Peyer's patch (tissue), 4 donors: ENCODE results near the gene KRTAP12-2.

Source experiments
- POLR2A ChIP-seq, 2 donors: fragments of 450-650 bp; IDR thresholded peaks; one replicate each; pipeline ENCODE4 v1.5.1; 2017; ENCODE audit warnings: antibody characterized with exemption in 2 of 2, mild to moderate bottlenecking in 2 of 2, moderate library complexity in 2 of 2
- TF ChIP-seq, protein P1 (sequence below), 6 experiments: fragments of 450-650 bp in 4 of 6; fragments of 200-600 bp in 2 of 6; sonication (generic) in 1 of 6; IDR thresholded peaks; one replicate each; pipeline ENCODE4 v1.5.1; 2017 to 2019; ENCODE audit warnings: antibody characterized with exemption in 6 of 6, mild to moderate bottlenecking in 3 of 6, moderate library complexity in 1 of 6

DNA sequence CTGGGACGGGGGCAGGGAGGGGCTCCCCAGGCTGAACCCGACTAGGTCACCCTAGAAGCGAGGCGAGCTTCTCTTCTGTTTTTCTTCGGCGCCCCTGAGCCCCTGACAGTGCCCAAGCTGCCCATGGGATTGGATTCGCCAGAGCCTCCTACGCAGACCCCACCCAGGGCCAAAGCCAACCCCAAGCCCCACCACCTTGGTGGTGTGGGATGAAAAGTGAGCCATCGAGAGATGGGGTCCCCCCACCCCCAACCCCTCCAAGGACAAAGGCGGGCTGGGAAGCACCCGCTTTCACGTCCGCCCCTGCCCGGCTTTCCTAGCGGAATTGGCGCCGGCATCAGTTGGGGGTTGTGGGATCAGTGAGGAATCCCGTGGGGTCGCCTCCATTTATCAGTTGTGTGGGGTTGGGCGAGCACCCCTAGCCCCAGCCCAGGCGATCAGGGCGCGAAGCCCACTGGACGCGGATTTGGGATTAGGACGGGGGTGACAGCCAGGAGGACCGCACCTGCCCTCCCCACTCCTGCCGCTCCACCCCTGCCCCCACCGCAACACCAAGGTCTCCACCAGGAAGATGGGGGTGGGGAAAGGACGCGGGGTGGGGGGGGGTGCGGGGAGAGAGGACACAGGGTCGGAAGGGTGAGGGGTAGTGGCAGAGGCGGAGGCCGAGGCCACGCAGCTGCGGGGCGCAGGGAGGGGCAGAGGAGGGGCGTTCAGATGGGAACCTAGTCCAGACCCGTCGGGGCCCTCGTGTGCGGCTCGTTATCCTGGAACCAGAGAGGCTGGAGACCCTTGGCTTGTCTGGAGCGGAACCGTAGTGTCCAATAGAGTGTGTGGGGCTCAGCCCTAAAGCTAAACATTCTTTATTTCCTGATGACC is 40.2 kb upstream of the KRTAP12-2 start:
- TF ChIP-seq, protein P1, sequence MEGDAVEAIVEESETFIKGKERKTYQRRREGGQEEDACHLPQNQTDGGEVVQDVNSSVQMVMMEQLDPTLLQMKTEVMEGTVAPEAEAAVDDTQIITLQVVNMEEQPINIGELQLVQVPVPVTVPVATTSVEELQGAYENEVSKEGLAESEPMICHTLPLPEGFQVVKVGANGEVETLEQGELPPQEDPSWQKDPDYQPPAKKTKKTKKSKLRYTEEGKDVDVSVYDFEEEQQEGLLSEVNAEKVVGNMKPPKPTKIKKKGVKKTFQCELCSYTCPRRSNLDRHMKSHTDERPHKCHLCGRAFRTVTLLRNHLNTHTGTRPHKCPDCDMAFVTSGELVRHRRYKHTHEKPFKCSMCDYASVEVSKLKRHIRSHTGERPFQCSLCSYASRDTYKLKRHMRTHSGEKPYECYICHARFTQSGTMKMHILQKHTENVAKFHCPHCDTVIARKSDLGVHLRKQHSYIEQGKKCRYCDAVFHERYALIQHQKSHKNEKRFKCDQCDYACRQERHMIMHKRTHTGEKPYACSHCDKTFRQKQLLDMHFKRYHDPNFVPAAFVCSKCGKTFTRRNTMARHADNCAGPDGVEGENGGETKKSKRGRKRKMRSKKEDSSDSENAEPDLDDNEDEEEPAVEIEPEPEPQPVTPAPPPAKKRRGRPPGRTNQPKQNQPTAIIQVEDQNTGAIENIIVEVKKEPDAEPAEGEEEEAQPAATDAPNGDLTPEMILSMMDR (IDR thresholded peaks at IDR 0.05) = no peak
- no peak for TF ChIP-seq POLR2A (IDR thresholded peaks at IDR 0.05)
